HepG2 (cell line): ENCODE data around the gene RAB6A. TPM values are rescaled to one million over a fixed set of nuclear protein-coding genes. Genes with fewer than 3 reads are reported as not detected.
A peak's percentile ranks its signal among the peaks of the same experiment; 100 is the strongest.
"Not testable (repeated sequence)": the region's sequence is repeated elsewhere in the genome, so short reads cannot be mapped to it uniquely, and the experiment has no call there.

ENCODE experiments used
- ATAC-seq: fragments of 200-7000 bp; cut with Tn5 transposase; 3 replicates; pipeline ENCODE4 v1.9.1; 2020; ENCODE audit warnings: mild to moderate bottlenecking, moderate library complexity
- BruUV-seq: library from RNA; stranded (reverse); fragments of 400-500 nt; replicated peaks from 2 replicates; lab custom pipeline; 2021; lab: Mats Ljungman, UMichigan
- CTCF ChIA-PET: fragments of 300-600 bp; formaldehyde crosslinking; extraction: SDS; loops from one replicate; lab custom pipeline; 2021; ENCODE audit warnings: low total read pairs, inconsistent platforms, low intra/inter-chr PET ratio; lab: Yijun Ruan, JAX
- POLR2A ChIA-PET: fragments of 350-600 bp; sonication (Branson Sonifier 250); formaldehyde crosslinking; loops from one replicate; lab custom pipeline; 2020; ENCODE audit warnings: antibody characterized with exemption, inconsistent platforms; lab: Yijun Ruan, JAX
- DNase-seq: peaks from one replicate; pipeline ENCODE4 v3.0.0-alpha.2; 2015; ENCODE audit warnings: low spot score
- FAIRE-seq: peaks from 3 replicates; lab custom pipeline; 2011; peaks lifted over from hg19 to GRCh38; lab: Jason Lieb, UNC
- H2AFZ ChIP-seq: one replicate; pipeline ENCODE4 v1.6.1; 2011; ENCODE audit warnings: low read length, inconsistent platforms
- H3K27ac ChIP-seq: fragments of 300-600 bp; 3 replicates; pipeline ENCODE4 v1.8.0; 2011; ENCODE audit warnings: mixed run types, mild to moderate bottlenecking, mixed read lengths, low read length, inconsistent platforms; ENCODE audit not compliant: insufficient read depth; ENCODE audit errors: extremely low read length
- H3K27me3 ChIP-seq, 2 experiments: fragments of 200-600 bp in 1 of 2; 2 replicates in 1 of 2; 3 replicates in 1 of 2; pipeline versions ENCODE4 v1.6.0 to v1.8.0; 2011; ENCODE audit warnings: low read length in 2 of 2, mild to moderate bottlenecking in 2 of 2, moderate library complexity in 2 of 2, inconsistent platforms in 1 of 2; ENCODE audit not compliant: insufficient read depth in 2 of 2, control insufficient read depth in 1 of 2
- H3K36me3 ChIP-seq, 2 experiments: fragments of 200-600 bp in 1 of 2; replicated peaks in 1 of 2; 2 replicates in 1 of 2; 3 replicates in 1 of 2; pipeline versions ENCODE4 v1.5.1 to v1.8.0; 2011; ENCODE audit warnings: low read length in 2 of 2, inconsistent platforms in 1 of 2; ENCODE audit not compliant: insufficient read depth in 2 of 2, control insufficient read depth in 1 of 2
- H3K4me1 ChIP-seq: 2 replicates; pipeline ENCODE4 v1.5.1; 2012; ENCODE audit warnings: low read length, inconsistent platforms; ENCODE audit not compliant: insufficient read depth
- H3K4me2 ChIP-seq: 2 replicates; pipeline ENCODE4 v1.6.0; 2011; ENCODE audit warnings: low read depth, low read length, inconsistent platforms
- H3K4me3 ChIP-seq, 3 experiments: fragments of 200-600 bp in 1 of 3; sonication (generic), shearing (Covaris generic) in 1 of 3; replicated peaks in 1 of 3; 2 replicates each; pipeline ENCODE4 v1.5.1; 2011 to 2016; ENCODE audit warnings: low read length in 3 of 3, inconsistent platforms in 2 of 3, low read depth in 2 of 3, mild to moderate bottlenecking in 2 of 3, control low read depth in 1 of 3, mixed read lengths in 1 of 3; ENCODE audit not compliant: insufficient read depth in 1 of 3
- H3K79me2 ChIP-seq: one replicate; pipeline ENCODE4 v1.6.1; 2011; ENCODE audit warnings: low read length, inconsistent platforms; ENCODE audit not compliant: insufficient read depth
- H3K9ac ChIP-seq: 2 replicates; pipeline ENCODE4 v1.6.0; 2011; ENCODE audit warnings: mild to moderate bottlenecking, low read depth, low read length, inconsistent platforms; ENCODE audit not compliant: insufficient read depth
- H3K9me3 ChIP-seq: 2 replicates; pipeline ENCODE4 v1.5.1; 2012; ENCODE audit warnings: mild to moderate bottlenecking, low read length
- H4K20me1 ChIP-seq: 2 replicates; pipeline ENCODE4 v1.6.0; 2011; ENCODE audit warnings: inconsistent platforms, mild to moderate bottlenecking, low read length, moderate library complexity; ENCODE audit not compliant: insufficient read depth
- NFIC ChIP-seq: IDR thresholded peaks from 2 replicates; pipeline ENCODE4 v1.6.1; 2012; ENCODE audit warnings: mild to moderate bottlenecking, low read length, inconsistent platforms
- NFKBIZ ChIP-seq: IDR thresholded peaks from 2 replicates; pipeline ENCODE4 v1.6.1; 2018; ENCODE audit warnings: missing genetic modification reagents, missing compliant biosample characterization
- RAD51 ChIP-seq: fragments of 450-650 bp; IDR thresholded peaks from 2 replicates; pipeline ENCODE4 v1.6.1; 2016; ENCODE audit warnings: borderline replicate concordance
- ZNF749 ChIP-seq: sonication (generic); formaldehyde crosslinking; IDR thresholded peaks from 2 replicates; pipeline ENCODE4 v1.8.0; 2022; ENCODE audit warnings: mild to moderate bottlenecking, missing genetic modification reagents, moderate library complexity, borderline replicate concordance
- WGBS: methylation state at CpG from one replicate; pipeline ENCODE4 v1.1.6; 2017; ENCODE audit warnings: low lambda C conversion rate; 5-methylcytosine and 5-hydroxymethylcytosine counted together
- in situ Hi-C: cut with HindIII; loops from 2 replicates; pipeline ENCODE4 v1.10.0; 2017; ENCODE audit warnings: low pct_unique_long_range_greater_than_20kb; ENCODE audit not compliant: extremely low pct_ligation_motif_present
- intact Hi-C: fragments of 100-400 bp; cut with micrococcal nuclease; formaldehyde crosslinking; loops from one replicate; pipeline ENCODE4 v1.10.0; 2022; ENCODE audit not compliant: unreplicated experiment
- polyA plus RNA-seq, 8 experiments: library from polyadenylated mRNA; depleted of rRNA in 3 of 8; stranded (reverse) in 7 of 8; unstranded in 1 of 8; fragments of >200 nt; fragmentation: Illumina TruSeq in 4 of 8; extraction: Trizol in 4 of 8; gene quantifications; 2 replicates each; pipeline versions ENCODE4 v1.2.1 to v1.2.3, GENCODE V29; 2011 to 2016; ENCODE audit warnings: low read depth in 4 of 8, missing spikeins in 1 of 8, mixed read lengths in 1 of 8; ENCODE audit not compliant: insufficient read depth in 1 of 8
- total RNA-seq, 5 experiments: library from RNA; depleted of rRNA; stranded (reverse); fragments of >200 nt; fragmentation: Illumina TruSeq; extraction: Trizol; gene quantifications; 2 replicates each; pipeline ENCODE4 v1.2.3, GENCODE V29; 2016; ENCODE audit warnings: low read depth in 1 of 5
- TF ChIP-seq, protein P1 (sequence below): sonication (generic); formaldehyde crosslinking; conservative IDR thresholded peaks from 2 replicates; pipeline ENCODE4 v1.8.1; 2023; ENCODE audit warnings: missing genetic modification reagents
- TF ChIP-seq, protein P2 (sequence below): sonication (generic); formaldehyde crosslinking; IDR thresholded peaks from 2 replicates; pipeline ENCODE4 v1.5.0; 2020; ENCODE audit warnings: mild to moderate bottlenecking, missing genetic modification reagents

The RAB6A gene
- total and polyA plus RNA-seq, 2 of the 13 experiments (the other 11 are each of a cell fraction or from before 2014, with no cell fraction given), result 74.3 to 121 TPM

DNA sequence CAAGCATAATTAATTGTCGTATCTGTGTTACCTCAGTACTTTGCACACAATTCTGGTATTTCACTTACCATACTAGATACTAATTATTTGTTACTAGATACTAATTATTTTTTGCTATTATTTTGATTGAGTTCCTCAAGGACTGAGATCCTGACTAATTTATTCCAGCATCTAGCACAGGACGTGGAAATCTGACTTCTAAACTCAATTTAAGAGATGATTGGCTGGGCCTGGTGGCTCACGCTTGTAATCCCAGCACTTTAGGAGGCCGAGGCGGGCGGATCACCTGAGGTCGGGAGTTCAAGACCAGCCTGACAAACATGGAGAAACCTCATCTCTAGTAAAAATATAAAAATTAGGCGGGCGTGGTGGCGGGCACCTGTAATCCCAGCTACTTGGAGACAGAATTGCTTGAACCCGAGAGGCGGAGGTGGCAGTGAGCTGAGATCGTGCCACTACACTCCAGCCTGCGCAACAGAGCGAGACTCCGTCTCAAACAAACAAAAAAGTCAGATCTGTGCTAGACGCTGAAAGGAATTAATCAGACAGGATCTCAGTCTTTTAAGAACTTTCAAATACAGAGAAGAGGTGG lies 26.3 kb upstream of the RAB6A start:
- no peak for ATAC-seq
- Histone ChIP-seq H3K27me3 (no peaks in the 10 kb centered on the region), H3K79me2 (peaks cover 18% of the 10 kb centered on the region), H3K9me3 (no peaks in the 10 kb centered on the region), H3K36me3 (no peaks in the 10 kb centered on the region), H4K20me1 (no peaks in the 10 kb centered on the region), H3K9ac (peak overlapping the region; percentile 97), H3K27ac (peak overlapping the region; percentile 99), H3K4me2 (peak overlapping the region; percentile 94), H3K4me3 (peak overlapping the region; percentile 74 to 96 (median 85)), H2AFZ (peak overlapping the region; percentile 33), H3K4me1 (peaks cover 56% of the 10 kb centered on the region)
- POLR2A ChIA-PET, result interaction anchor here (1.0 to 2.1 kb wide), 8 partner anchors 8 to 188 kb away, joined by 3 to 68 read pairs (median 8); partner anchors contain the start of gene RAB6A
- DNase-seq, result no peak
- no peak for FAIRE-seq
- TF ChIP-seq NFKBIZ (CRISPR knock-in tag) (0 out of 2 replicates have a peak, but pooled peaks have one; percentile 2), NFIC (peak; percentile 19; the same call in 1 of the 2 replicates), ZNF749 (CRISPR knock-in tag) (0 out of 2 replicates have a peak, but pooled peaks have one; percentile 53), RAD51 (no peak)
- TF ChIP-seq, protein P1, sequence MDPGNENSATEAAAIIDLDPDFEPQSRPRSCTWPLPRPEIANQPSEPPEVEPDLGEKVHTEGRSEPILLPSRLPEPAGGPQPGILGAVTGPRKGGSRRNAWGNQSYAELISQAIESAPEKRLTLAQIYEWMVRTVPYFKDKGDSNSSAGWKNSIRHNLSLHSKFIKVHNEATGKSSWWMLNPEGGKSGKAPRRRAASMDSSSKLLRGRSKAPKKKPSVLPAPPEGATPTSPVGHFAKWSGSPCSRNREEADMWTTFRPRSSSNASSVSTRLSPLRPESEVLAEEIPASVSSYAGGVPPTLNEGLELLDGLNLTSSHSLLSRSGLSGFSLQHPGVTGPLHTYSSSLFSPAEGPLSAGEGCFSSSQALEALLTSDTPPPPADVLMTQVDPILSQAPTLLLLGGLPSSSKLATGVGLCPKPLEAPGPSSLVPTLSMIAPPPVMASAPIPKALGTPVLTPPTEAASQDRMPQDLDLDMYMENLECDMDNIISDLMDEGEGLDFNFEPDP (CRISPR knock-in tag), result 0 out of 2 replicates have a peak, but pooled peaks have one; percentile 0
- intact Hi-C loops (no loop called here), in situ Hi-C loops (no loop called here)
- 48% methylated on average over 17 of the region's 17 CpGs for WGBS
- BruUV-seq, result no TSS peak
- CTCF ChIA-PET, result no interaction called here

DNA sequence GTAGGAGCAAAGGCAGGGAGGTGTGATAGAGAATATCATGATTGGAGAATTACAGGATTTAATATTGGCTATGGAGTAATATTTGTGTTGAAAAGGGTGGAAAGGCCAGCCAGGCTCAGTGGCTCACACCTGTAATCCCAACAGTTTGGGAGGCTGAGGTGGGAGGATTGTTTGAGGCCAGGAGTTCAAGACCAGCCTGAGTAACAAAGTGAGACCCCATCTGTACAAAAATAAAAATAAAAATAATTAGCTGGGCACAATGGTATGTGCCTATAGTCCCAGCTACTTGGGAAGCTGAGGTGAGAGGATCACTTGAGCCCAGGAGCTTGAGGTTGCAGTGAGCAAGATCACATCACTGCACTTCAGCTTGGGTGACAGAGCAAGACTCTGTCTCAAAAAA lies 24.6 kb upstream of the RAB6A start:
- H3K27me3 ChIP-seq, ATAC-seq, BruUV-seq, H3K36me3 ChIP-seq, DNase-seq, H3K9me3 ChIP-seq, intact Hi-C loops, FAIRE-seq, H2AFZ ChIP-seq, CTCF ChIA-PET, H4K20me1 ChIP-seq, H3K4me2 ChIP-seq, H3K4me3 ChIP-seq, in situ Hi-C loops: not testable (repeated sequence)
- peak overlapping the region; percentile 82 for H3K27ac ChIP-seq
- peaks cover 59% of the 10 kb centered on the region for H3K4me1 ChIP-seq
- H3K79me2 ChIP-seq, result peaks cover 18% of the 10 kb centered on the region
- TF ChIP-seq, protein P2, sequence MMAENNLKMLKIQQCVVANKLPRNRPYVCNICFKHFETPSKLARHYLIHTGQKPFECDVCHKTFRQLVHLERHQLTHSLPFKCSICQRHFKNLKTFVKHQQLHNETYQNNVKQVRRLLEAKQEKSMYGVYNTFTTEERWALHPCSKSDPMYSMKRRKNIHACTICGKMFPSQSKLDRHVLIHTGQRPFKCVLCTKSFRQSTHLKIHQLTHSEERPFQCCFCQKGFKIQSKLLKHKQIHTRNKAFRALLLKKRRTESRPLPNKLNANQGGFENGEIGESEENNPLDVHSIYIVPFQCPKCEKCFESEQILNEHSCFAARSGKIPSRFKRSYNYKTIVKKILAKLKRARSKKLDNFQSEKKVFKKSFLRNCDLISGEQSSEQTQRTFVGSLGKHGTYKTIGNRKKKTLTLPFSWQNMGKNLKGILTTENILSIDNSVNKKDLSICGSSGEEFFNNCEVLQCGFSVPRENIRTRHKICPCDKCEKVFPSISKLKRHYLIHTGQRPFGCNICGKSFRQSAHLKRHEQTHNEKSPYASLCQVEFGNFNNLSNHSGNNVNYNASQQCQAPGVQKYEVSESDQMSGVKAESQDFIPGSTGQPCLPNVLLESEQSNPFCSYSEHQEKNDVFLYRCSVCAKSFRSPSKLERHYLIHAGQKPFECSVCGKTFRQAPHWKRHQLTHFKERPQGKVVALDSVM (CRISPR knock-in tag), result peak; percentile 39; the same call in 1 of the 2 replicates
- POLR2A ChIA-PET, result interaction anchor here (0.6 to 2.2 kb wide), 6 partner anchors 22 to 948 kb away, joined by 3 to 36 read pairs (median 3); partner anchors contain the start of gene RAB6A
- 0 out of 2 replicates have a peak overlapping the region, but pooled peaks have one; percentile 74 for H3K9ac ChIP-seq
